Measurements from ENCODE around the gene UBXN4. TPM values are rescaled to one million over a fixed set of nuclear protein-coding genes. Genes with fewer than 3 reads are reported as not detected.

Gene UBXN4
- total and polyA plus RNA-seq, 2 donors from 2014 or later = 33.0 to 96.8 TPM

DNA sequence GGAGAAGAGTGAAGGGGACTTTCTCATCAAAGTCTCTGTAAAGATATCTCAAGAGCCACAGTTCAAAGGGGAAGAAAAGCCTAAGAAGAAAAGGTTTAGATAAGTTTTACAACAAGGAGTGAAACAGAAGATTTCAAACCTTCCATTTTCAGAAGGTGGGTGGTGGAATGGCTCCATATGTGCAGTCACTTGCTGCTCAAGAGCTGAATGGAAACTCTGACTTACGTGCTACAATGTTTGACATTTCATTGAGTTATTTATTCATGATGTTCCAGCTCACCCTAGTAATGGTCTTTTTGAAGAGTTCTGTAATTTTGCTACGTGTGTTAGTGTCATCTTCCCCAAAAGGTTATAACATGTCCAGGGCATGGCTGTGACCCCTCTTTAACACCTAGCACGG is 73.6 kb downstream of the UBXN4 start:
- Histone ChIP-seq H3K27ac (ENCODE audit: low read depth in 2 of 2, low read length in 2 of 2) (no peak overlapping the region), H3K27me3 (ENCODE audit: control insufficient read depth, insufficient read depth, low read length) (no peaks in the 10 kb centered on the region), H3K36me3 (ENCODE audit: control insufficient read depth in 2 of 3, insufficient read depth in 3 of 3, low read length in 3 of 3) (no peaks in the 10 kb centered on the region), H3K9ac (ENCODE audit: low read length in 3 of 3) (no peak overlapping the region), H3K4me1 (ENCODE audit: control insufficient read depth in 2 of 3, insufficient read depth in 2 of 3, low read depth in 1 of 3, low read length in 3 of 3) (no peaks in the 10 kb centered on the region), H3K4me3 (ENCODE audit: low read length in 3 of 3) (no peak overlapping the region), H3K9me3 (ENCODE audit: control insufficient read depth in 2 of 3, insufficient read depth in 1 of 3, low read length in 3 of 3) (no peaks in the 10 kb centered on the region)
- FAIRE-seq (no peak), DNase-seq (no peak)
- TF ChIP-seq CTCF (IDR thresholded peaks at IDR 0.05; ENCODE audit: borderline replicate concordance, extremely low read depth, insufficient read depth) = no peak
- intact Hi-C loops (cut with DNase I) = no loop called here

GRCh38 chr2:135817466-135817865 is 75.8 kb downstream of the UBXN4 start:
- H3K4me3 ChIP-seq (ENCODE audit: low read length in 3 of 3) = no peak overlapping the region
- H3K27me3 ChIP-seq (ENCODE audit: control insufficient read depth, insufficient read depth, low read length) = no peaks in the 10 kb centered on the region
- no peak for DNase-seq
- FAIRE-seq = no peak
- intact Hi-C loops (cut with DNase I) = no loop called here
- no peak overlapping the region for H3K27ac ChIP-seq (ENCODE audit: low read depth in 2 of 2, low read length in 2 of 2)
- H3K36me3 ChIP-seq (ENCODE audit: control insufficient read depth in 2 of 3, insufficient read depth in 3 of 3, low read length in 3 of 3) = no peaks in the 10 kb centered on the region
- H3K4me1 ChIP-seq (ENCODE audit: control insufficient read depth in 2 of 3, insufficient read depth in 2 of 3, low read depth in 1 of 3, low read length in 3 of 3) = no peaks in the 10 kb centered on the region
- TF ChIP-seq CTCF (IDR thresholded peaks at IDR 0.05; ENCODE audit: borderline replicate concordance, extremely low read depth, insufficient read depth) = no peak
- H3K9me3 ChIP-seq (ENCODE audit: control insufficient read depth in 2 of 3, insufficient read depth in 1 of 3, low read length in 3 of 3) = no peaks in the 10 kb centered on the region
- H3K9ac ChIP-seq (ENCODE audit: low read length in 3 of 3) = no peak overlapping the region

- intact Hi-C loops (cut with DNase I) = no loop called here
- Histone ChIP-seq H3K9me3 (ENCODE audit: control insufficient read depth in 2 of 3, insufficient read depth in 1 of 3, low read length in 3 of 3) (peaks cover 0 to 3% (median 0%) of the 10 kb centered on the region in 3 donors), H3K27ac (ENCODE audit: low read depth in 2 of 2, low read length in 2 of 2) (no peak overlapping the region), H3K4me1 (ENCODE audit: control insufficient read depth in 2 of 3, insufficient read depth in 2 of 3, low read depth in 1 of 3, low read length in 3 of 3) (no peaks in the 10 kb centered on the region), H3K36me3 (ENCODE audit: control insufficient read depth in 2 of 3, insufficient read depth in 3 of 3, low read length in 3 of 3) (no peaks in the 10 kb centered on the region), H3K4me3 (ENCODE audit: low read length in 3 of 3) (no peak overlapping the region), H3K9ac (ENCODE audit: low read length in 3 of 3) (no peak overlapping the region), H3K27me3 (ENCODE audit: control insufficient read depth, insufficient read depth, low read length) (no peaks in the 10 kb centered on the region)
- DNase-seq = no peak
- no peak for FAIRE-seq
- no peak for TF ChIP-seq CTCF (IDR thresholded peaks at IDR 0.05; ENCODE audit: borderline replicate concordance, extremely low read depth, insufficient read depth)
Measured at GRCh38 chr2:135817951-135818350, 76.3 kb downstream of the UBXN4 start.

- DNase-seq (no peak), FAIRE-seq (no peak)
- H3K4me3 ChIP-seq (ENCODE audit: low read length in 3 of 3) = no peak overlapping the region
- intact Hi-C loops (cut with DNase I) = no loop called here
- no peak for TF ChIP-seq CTCF (IDR thresholded peaks at IDR 0.05; ENCODE audit: borderline replicate concordance, extremely low read depth, insufficient read depth)
- H3K4me1 ChIP-seq (ENCODE audit: control insufficient read depth in 2 of 3, insufficient read depth in 2 of 3, low read depth in 1 of 3, low read length in 3 of 3) = no peaks in the 10 kb centered on the region
- H3K9ac ChIP-seq (ENCODE audit: low read length in 3 of 3) = no peak overlapping the region
- H3K36me3 ChIP-seq (ENCODE audit: control insufficient read depth in 2 of 3, insufficient read depth in 3 of 3, low read length in 3 of 3) = no peaks in the 10 kb centered on the region
- no peak overlapping the region for H3K27ac ChIP-seq (ENCODE audit: low read depth in 2 of 2, low read length in 2 of 2)
- H3K27me3 ChIP-seq (ENCODE audit: control insufficient read depth, insufficient read depth, low read length) = no peaks in the 10 kb centered on the region
- H3K9me3 ChIP-seq (ENCODE audit: control insufficient read depth in 2 of 3, insufficient read depth in 1 of 3, low read length in 3 of 3) = peaks cover 0 to 3% (median 0%) of the 10 kb centered on the region in 3 donors
Measured at GRCh38 chr2:135818937-135819610, 77.4 kb downstream of the UBXN4 start.

Data from kidney (tissue), 14 donors.